ENCODE measurements around the gene GSTA1.
"Not testable (repeated sequence)": the region's sequence is repeated elsewhere in the genome, so short reads cannot be mapped to it uniquely, and the experiment has no call there.

The GSTA1 gene

DNA sequence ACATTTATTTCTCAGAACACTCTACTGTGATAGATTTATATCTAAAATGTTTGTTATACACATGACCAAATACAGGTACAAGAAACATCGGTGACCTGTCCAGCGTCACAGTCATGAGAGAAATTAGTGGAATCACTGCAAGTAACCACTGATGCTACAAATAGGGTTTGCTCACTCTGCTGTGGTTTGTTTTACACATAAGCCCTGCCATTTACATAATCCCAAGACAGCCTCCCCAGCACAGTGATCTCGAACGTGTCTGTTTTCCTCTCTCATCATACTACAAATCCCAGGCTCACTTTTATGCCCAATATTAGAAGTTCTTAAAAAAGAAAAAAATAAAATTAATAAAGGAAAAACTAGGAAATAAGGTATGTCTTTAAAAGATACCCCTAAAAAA is 6.2 kb upstream of the GSTA1 start:
- not testable (repeated sequence) for DNase-seq (ENCODE audit: low read depth in 2 of 3, low spot score in 1 of 3)

DNA sequence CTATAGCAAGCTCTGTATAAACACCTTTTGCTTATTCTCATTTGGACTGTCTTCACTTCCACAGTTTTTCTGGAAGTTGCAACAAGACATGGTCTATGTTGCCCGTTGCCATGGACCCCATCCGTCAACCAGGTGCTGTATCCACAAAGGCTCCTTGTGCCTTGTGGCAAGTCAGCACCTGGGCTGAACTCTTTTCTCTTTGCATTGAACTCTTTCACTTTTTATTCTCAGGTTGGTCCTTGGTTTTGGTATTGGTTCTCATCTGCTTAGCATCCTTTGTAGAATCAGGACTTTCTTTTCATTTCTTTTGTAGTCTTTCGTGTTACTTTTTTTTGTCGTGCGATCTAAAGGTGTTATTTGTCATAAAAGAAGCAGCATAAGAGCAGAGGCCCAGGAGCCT is 5.0 kb upstream of the GSTA1 start:
- no peak for DNase-seq (ENCODE audit: low read depth in 2 of 3, low spot score in 1 of 3)

DNA sequence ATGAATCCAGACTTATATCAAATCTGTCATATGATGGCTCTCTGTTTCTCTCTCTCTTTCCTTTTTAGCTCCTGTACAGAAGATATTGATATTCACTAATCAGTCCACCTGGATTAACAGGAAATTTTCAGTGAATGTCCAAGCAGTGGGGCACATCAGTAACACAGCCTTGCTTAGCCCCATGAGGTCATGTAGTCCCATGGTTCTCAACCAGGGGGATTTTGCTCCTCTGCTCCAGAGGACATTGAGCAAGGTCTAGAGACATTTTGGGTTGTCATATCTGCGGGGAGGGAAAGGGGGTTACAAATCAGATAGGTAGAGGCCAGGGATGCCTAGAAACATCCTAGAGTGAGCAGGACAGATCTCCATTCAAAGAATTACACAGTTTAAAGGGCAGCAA is 810 bp downstream of the GSTA1 start:
- DNase-seq (ENCODE audit: low read depth in 2 of 3, low spot score in 1 of 3), result no peak

DNA sequence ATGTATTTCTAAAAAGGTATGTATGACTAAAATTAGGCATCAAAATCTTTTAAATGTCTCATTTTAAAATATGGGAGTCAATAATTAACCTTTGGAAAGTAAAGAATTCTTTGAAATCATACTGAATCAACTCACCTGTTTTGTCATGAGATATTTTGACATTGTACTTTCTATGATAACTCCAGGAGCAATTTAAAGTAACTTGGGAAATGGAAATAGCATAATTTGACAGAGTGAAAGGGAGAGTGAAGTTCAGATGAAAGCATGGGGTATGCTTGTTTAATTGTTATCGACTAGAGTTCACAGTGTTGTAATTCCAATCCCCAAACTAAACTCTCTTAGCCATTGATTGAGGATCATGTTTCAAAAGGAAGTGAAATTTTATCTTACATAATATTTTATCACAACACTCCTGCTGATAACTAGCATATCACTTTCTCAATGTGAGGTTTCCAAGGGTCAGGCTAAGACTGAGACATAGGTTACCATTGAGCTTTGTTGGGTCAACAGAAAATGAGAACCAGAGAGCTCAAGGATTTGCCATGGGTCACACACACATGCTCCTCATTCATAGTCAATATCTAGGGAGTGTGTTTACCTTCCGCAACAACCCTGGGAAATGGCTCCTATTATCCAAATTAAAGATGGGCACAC is 2.3 kb downstream of the GSTA1 start:
- no peak for DNase-seq (ENCODE audit: low read depth in 2 of 3, low spot score in 1 of 3)

DNA sequence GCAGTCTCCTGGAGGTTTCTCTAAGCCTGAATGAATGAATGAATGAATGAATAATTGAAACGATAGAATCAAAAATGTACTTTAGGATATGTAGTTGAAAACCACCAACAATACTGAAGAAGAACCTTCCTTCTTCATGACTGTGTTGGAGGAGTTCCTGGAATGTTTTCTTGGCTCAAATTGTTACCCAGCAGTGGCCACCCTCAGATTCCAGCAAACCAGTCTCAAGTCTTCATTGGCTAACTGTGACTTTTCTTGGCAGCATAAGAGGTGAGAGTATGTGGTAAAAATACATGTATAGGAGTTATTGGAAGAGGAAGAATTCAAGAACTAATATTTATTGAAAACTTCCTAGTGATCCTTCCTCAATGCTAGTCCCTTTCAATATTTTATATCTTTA is 4.3 kb downstream of the GSTA1 start:
- not testable (repeated sequence) for DNase-seq (ENCODE audit: low read depth in 2 of 3, low spot score in 1 of 3)

DNA sequence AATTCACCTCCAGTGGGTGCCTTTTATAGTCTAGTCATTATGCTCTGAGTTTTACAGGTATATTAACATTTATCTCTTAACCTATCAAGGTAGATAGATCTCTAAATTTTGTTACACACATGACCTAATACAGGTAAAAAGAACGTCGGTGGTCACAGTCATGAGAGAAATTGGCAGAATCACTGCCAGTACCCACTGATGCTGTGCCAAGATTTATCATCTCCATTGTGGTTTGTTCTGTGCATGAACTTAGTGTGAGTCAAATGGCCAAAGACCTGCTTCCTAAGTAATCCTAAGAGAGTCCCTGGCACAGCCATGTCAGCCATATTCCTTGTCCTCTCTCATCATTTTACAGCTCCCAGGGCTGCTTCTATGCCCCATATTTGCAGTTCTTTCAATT is 9.2 kb downstream of the GSTA1 start:
- DNase-seq (ENCODE audit: low read depth in 2 of 3, low spot score in 1 of 3), result not testable (repeated sequence)

DNA sequence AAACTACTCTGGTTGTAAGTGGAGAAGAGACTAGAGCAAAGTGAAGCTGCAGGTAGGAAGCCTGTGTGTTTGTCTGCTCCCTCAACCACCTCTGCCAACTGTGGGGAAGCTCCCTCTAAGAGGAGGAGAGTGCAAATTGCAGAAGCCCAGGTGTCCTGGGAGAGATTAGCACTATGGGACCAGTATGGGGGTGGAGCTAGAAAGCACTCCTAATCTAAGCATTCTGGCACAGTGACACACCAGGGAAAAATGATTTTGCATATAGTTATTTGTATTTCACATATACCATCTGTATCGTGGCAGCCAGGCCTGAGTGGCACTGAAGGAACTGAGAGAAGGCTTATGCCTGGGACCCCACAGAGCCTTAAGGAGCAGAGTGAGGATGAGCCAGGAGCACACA is 12.8 kb downstream of the GSTA1 start:
- DNase-seq (ENCODE audit: low read depth in 2 of 3, low spot score in 1 of 3), result no peak

DNA sequence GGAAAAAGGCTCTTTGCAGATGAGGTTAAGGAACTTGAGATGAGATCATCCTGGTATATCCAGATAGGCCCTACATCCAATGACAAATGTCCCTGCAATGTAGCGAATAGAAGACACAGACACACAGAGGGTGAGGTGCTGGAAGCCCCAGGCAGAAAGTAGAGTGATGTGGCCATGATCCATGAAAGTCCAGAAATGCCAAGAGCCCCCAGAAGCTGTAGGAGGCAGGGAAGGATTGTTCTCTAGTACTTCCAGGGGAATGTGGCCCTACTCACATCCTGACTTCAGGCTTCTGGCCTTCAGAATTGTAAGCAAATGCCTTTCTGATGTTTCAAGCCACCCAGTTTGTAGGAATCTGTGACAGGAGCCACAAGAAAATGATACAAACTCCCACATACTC is 14.0 kb downstream of the GSTA1 start:
- not testable (repeated sequence) for DNase-seq (ENCODE audit: low read depth in 2 of 3, low spot score in 1 of 3)

DNA sequence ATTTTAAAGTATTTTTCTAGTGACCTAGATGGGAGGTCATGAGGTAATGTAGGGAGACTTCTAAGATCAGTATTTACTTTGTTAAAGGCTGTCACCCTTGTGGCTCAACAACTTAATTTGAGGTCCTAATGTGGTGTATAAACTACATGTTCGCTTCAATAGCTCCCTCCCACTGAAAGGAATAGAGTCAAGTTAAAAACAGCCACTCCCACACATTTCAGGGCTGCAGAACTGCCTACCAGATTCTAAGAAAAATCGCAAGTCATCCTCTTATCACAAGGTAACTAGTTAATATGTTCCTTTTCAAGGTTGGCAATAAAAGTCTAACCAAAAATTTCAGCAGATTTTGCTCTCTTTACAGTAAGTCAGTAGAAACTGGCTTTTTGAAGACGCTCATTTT is 15.1 kb downstream of the GSTA1 start:
- no peak for DNase-seq (ENCODE audit: low read depth in 2 of 3, low spot score in 1 of 3)

DNA sequence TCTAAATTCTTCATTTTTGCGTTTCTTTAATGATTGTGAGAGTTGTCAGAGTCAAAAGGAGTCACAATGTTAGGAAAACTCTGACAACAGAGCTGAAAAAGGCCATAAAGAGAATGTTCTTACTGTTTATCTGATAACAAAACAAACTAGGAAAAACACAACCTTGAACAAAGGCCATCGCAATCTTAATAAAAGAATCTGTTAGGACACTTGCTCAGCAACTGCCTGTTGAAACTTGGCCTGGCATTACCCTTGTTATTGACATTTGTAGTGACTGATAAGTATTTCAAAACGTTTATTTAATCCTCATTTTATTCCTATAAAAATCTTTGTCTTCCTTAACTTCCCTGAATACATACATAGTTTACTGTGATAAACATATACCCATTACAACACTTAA is 15.7 kb downstream of the GSTA1 start:
- DNase-seq (ENCODE audit: low read depth in 2 of 3, low spot score in 1 of 3), result no peak

DNA sequence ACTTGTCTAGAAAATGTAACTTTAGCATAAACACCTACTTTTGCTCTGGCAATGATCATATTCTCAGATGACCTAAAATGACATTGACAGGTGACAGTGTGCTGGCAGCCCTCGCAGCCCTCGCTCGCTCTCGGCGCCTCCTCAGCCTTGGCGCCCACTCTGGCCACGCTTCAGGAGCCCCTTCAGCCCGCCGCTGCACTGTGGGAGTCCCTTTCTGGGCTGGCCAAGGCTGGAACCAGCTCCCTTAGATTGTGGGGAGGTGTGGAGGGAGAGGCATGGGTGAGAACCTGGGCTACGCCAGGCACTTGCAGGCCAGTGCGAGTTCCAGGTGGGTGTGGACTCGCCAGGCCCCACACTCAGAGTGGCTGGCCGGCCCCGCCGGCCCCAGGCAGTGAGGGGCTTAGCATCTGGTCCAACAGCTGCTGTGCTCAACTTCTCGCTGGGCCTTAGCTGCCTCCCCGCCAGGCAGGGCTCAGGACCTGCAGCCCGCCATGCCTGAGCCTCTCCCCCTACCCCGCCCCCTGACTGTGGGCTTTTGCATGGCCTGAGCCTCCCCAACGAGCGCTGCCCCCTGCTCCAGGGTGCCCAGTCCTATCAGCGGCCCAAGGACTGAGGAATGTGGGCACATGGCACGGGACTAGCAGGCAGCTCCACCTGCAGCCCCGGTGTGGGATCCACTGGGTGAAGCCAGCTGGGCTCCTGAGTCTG is 17.2 kb downstream of the GSTA1 start:
- DNase-seq (ENCODE audit: low read depth in 2 of 3, low spot score in 1 of 3), result no peak

DNA sequence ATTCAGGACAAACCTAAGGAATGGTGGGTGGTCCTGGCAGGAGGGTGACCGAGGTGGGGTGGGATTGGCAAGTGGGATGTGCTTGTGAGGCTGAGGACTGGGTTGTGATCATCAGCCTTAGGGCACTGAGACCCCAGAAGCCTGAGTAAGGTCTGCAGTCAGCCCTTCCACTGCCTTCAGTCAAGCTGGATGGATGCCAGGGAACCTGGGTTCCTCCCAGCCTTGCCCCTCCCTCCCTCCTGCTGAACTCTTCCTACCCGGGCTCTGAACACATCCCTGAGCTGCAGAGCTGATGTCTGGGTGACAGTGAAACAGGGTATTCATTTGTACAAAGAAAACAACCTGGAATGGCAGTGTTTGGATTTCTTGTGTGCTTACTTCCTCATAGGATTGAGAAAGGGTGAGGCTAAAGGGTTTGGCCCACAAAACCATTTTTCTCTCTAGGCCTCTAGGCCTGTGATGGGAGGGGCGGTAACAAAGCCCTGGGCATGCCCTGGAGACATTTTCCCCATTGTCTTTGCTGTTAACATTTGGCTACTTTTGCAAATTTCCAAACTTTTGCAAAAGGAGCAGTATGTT is 20.8 kb downstream of the GSTA1 start:
- not testable (repeated sequence) for DNase-seq (ENCODE audit: low read depth in 2 of 3, low spot score in 1 of 3)

DNA sequence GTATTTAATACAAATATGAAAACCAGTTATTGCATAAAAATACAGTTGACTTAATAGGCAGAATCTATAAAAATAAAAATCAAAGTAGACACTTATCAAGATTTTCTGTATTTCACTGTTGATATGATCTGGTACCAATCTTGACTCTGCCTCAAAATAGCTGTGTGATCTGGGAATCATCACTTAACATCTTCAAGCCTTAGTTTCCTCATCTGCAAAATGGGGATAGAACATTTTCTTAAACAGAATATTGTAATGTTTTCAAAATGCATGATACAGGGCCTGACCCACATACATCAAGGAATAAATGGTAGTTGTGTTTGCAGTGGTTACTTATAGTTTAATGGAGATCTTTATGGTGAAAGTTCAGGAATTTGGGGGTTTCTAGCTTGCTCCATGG is 21.4 kb downstream of the GSTA1 start:
- not testable (repeated sequence) for DNase-seq (ENCODE audit: low read depth in 2 of 3, low spot score in 1 of 3)

DNA sequence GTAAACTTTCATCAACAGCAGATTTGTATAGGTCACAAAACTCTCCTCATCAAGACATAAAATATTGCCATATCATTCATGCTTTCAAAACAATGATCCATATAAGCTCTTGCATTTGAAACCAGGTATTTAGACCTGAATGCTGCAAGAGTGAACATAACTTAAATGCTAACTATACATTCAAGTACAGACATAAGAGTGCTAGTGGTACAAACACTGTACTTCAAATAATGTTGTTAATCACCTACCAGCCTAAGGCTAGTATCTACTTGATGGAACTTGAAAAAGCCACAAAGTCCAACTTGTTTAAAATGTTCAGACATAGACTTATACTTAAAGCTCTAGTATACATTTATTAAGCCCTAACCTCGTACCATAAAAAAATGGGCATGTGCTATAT is 24.4 kb downstream of the GSTA1 start:
- DNase-seq (ENCODE audit: low read depth in 2 of 3, low spot score in 1 of 3), result no peak

DNA sequence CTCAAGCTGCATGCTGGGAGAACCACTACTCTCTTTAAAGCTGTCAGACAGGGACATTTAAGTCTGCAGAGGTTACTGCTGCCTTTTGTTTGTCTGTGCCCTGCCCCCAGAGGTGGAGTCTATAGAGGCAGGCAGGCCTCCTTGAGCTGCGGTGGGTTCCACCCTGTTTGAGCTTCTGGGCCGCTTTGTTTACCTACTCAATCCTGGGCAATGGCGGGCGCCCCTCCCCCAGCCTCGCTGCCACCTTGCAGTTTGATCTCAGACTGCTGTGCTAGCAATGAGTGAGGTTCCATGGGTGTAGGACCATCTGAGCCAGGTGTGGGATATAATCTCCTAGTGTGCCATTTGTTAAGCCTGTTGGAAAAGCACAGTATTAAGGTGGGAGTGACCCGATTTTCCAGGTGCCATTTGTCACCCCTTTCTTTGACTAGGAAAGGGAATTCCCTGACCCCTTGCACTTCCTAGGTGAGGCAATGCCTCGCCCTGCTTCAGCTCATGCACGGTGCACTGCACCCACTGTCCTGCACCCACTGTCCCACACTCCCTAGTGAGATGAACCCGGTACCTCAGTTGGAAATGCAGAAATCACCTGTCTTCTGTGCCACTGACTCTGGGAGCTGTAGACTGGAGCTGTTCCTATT is 26.8 kb downstream of the GSTA1 start:
- DNase-seq (ENCODE audit: low read depth in 2 of 3, low spot score in 1 of 3), result not testable (repeated sequence)

DNA sequence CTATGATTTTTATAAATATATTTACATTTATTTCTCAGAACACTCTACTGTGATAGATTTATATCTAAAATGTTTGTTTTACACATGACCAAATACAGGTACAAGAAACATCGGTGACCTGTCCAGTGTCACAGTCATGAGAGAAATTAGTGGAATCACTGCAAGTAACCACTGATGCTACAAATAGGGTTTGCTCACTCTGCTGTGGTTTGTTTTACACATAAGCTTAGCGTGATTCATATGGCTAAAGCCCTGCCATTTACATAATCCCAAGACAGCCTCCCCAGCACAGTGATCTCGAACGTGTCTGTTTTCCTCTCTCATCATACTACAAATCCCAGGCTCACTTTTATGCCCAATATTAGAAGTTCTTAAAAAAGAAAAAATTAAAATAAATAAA is 34.2 kb downstream of the GSTA1 start:
- DNase-seq (ENCODE audit: low read depth in 2 of 3, low spot score in 1 of 3), result not testable (repeated sequence)

DNA sequence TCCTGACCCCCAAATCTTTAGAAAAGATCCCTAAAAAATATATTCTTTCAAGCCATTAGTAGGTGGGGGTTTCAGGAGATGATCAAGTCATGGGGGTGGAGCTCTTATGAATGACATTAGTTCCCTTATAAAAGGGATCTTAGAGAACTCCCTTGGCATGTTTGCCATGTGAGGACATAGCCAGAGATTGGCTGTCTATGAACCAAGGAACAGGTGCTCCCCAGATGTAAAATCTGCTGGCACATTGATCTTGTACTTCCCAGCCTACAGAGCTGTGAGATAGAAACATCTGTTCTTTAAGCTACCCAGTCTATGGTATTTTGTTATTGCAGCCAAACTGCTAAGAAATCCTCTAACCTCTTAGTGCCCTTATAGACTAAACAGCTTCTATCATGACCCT is 36.0 kb downstream of the GSTA1 start:
- not testable (repeated sequence) for DNase-seq (ENCODE audit: low read depth in 2 of 3, low spot score in 1 of 3)

DNA sequence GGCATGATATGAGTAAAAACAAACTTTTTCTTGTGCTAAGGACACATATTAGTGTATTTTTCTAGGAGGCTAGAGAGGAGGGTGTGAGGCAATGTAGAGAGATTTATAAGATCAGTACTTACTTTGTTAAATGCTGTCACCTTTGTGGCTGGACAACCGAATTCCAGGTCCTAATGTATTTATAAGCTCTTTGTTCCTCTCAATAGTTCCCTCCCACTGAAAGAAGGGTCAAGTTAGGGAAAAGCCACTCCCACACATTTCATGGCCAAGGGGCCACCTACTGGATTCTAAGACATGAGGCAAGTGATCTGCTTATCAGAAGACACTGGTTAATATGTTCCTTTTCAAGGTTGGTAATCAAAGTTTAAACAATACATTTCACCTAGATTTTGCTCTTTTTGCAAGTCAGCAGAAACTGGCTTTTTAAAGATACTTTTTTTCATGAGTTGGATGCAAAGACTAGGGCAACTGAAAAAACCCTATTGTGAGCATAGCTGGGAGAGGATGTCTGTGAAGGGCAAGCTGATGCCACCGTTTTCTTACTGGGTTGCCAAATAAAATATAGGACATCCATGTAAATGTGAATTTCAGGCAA is 40.2 kb downstream of the GSTA1 start, which contains the start of gene GSTA2:
GSTA2 (minus strand) TSS at position 154 of the 595 bp plus-strand sequence. CDS start 5,528 bp downstream, outside the sequence.
- DNase-seq (ENCODE audit: low read depth in 2 of 3, low spot score in 1 of 3), result not testable (repeated sequence)

DNA sequence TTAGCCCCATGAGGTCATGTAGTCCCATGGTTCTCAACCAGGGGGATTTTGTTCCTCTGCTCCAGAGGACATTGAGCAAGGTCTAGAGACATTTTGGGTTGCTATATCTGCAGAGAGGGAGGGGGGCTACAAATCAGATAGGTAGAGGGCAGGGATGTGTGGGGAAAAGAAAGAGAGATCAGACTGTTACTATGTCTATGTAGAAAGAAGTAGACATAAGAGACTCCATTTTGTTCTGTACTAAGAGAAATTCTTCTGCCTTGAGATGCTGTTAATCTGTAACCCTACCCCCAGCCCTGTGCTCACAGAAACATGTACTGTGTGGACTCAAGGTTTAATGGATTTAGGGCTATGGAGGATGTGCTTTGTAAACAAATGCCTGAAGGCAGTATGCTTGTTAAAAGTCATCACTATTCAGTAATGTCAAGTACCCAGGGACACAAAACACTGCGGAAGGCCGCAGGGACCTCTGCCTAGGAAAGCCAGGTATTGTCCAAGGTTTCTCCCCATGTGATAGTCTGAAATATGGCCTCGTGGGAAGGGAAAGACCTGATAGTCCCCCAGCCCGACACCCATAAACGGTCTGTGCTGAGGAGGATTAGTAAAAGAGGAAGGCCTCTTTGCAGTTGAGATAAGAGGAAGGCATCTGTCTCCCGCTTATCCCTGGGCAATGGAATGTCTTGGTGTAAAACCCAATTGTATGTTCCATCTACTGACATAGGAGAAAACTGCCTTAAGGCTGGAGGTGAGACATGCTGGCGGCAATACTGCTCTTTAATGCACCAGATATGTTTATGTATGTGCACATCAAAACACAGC is 41.7 kb downstream of the GSTA1 start:
- DNase-seq (ENCODE audit: low read depth in 2 of 3, low spot score in 1 of 3), result not testable (repeated sequence)

DNA sequence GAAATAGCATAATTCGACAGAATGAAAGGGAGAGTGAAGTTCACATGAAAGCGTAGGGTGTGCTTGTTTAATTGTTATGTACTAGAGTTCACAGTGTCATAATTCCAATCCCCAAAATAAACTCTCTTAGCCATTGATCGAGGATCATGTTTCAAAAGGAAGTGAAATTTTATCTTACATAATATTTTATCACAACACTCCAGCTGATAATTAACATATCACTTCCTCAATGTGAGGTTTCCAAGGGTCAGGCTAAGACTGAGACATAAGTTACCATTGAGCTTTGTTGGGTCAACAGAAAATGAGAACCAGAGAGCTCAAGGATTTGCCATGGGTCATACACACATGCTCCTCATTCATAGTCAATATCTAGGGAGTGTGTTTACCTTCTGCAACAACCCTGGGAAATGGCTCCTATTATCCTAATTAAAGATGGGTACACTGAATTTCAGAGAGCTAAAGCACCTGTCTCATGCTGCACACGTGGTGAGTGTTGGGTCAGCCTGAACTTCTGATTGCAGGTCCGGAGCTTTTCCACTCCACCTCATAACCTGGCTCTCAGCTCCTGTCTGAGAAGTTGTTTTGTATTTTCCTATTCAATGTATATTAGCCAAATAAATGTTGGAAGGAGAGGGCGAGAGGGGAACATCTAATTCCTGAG is 43.4 kb downstream of the GSTA1 start:
- DNase-seq (ENCODE audit: low read depth in 2 of 3, low spot score in 1 of 3), result no peak
